Peyer's patch (tissue), 4 donors: ENCODE measurements around the gene LOXHD1. TPM values are rescaled to one million over a fixed set of nuclear protein-coding genes. Genes with fewer than 3 reads are reported as not detected.

Source experiments
- DNase-seq, 3 donors: peaks; one replicate each; pipeline ENCODE4 v3.0.0-alpha.2; 2017 to 2019
- H3K27ac ChIP-seq, 4 donors: fragments of 200-600 bp; sonication (generic); one replicate each; pipeline ENCODE4 v1.5.1; 2016 to 2019
- H3K27me3 ChIP-seq, 2 donors: fragments of 200-600 bp; sonication (generic); one replicate each; pipeline ENCODE4 v1.5.1; 2019
- H3K36me3 ChIP-seq, 3 donors: fragments of 200-600 bp; sonication (generic); one replicate each; pipeline ENCODE4 v1.5.1; 2016 to 2019
- H3K4me1 ChIP-seq, 4 donors: fragments of 200-600 bp; sonication (generic); one replicate each; pipeline ENCODE4 v1.5.1; 2016 to 2019
- H3K4me3 ChIP-seq, 4 donors: fragments of 200-600 bp; sonication (generic); 1 replicate in 3 of 4; 2 replicates in 1 of 4; pipeline ENCODE4 v1.5.1; 2016 to 2019; ENCODE audit warnings: mild to moderate bottlenecking in 1 of 4
- H3K9me3 ChIP-seq, 4 donors: fragments of 200-600 bp; sonication (generic); one replicate each; pipeline ENCODE4 v1.5.1; 2016 to 2019; ENCODE audit warnings: mild to moderate bottlenecking in 1 of 4
- POLR2A ChIP-seq, 2 donors: fragments of 450-650 bp; IDR thresholded peaks; one replicate each; pipeline ENCODE4 v1.5.1; 2017; ENCODE audit warnings: antibody characterized with exemption in 2 of 2, mild to moderate bottlenecking in 2 of 2, moderate library complexity in 2 of 2
- total RNA-seq, 4 donors: library from RNA; depleted of rRNA; stranded (reverse); fragments of >200 nt; gene quantifications; one replicate each; pipeline ENCODE4 v1.1.0, GENCODE V29; 2016
- TF ChIP-seq, protein P1 (sequence below), 6 experiments: fragments of 450-650 bp in 4 of 6; fragments of 200-600 bp in 2 of 6; sonication (generic) in 1 of 6; IDR thresholded peaks; one replicate each; pipeline ENCODE4 v1.5.1; 2017 to 2019; ENCODE audit warnings: antibody characterized with exemption in 6 of 6, mild to moderate bottlenecking in 3 of 6, moderate library complexity in 1 of 6

LOXHD1 gene
- total RNA-seq, 4 donors from 2014 or later: 0.19 to 0.83 TPM; not detected in 2

DNA sequence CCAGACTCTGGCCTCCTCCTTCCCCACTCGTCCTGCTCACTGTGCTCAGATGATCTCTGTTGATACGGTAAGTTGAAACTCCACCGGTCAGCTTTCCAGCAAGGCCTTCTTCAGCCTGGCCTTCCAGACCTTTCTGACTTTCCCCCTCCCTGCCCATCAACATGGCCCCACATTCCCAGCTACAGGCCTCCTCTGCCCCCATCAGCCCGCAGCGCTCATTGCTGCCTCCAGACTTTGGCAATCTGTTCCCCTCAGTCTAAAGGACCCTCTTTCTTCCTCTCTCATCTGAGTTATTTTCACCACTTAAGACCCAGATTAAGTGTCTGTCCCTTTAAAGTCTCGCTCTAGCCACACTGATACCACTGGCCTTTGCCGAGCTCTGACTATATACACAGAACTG is 10.6 kb downstream of the LOXHD1 start:
- TF ChIP-seq, protein P1, sequence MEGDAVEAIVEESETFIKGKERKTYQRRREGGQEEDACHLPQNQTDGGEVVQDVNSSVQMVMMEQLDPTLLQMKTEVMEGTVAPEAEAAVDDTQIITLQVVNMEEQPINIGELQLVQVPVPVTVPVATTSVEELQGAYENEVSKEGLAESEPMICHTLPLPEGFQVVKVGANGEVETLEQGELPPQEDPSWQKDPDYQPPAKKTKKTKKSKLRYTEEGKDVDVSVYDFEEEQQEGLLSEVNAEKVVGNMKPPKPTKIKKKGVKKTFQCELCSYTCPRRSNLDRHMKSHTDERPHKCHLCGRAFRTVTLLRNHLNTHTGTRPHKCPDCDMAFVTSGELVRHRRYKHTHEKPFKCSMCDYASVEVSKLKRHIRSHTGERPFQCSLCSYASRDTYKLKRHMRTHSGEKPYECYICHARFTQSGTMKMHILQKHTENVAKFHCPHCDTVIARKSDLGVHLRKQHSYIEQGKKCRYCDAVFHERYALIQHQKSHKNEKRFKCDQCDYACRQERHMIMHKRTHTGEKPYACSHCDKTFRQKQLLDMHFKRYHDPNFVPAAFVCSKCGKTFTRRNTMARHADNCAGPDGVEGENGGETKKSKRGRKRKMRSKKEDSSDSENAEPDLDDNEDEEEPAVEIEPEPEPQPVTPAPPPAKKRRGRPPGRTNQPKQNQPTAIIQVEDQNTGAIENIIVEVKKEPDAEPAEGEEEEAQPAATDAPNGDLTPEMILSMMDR (IDR thresholded peaks at IDR 0.05): no peak
- TF ChIP-seq POLR2A (IDR thresholded peaks at IDR 0.05): no peak
- DNase-seq: no peak
- no peaks in the 10 kb centered on the region for H3K36me3 ChIP-seq

DNA sequence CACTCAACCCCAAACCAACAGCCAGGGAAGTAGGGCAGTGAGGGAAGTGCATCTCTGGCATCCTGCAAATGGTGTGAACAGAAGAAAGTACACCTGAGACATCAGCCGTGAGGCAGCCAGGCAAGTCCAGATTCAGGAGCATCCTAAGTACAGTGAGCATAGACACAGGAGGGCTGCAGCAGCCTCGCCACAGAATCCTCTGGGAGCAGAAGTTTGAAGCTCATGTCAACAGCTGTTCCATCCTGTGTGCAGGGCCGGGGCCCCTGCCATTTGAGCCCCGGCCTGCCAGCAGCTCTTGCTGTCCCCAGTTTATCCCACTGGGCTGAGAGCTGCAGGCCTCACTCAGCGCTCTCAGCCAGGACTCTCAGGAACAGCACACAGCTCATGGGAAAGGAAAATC is 14.5 kb downstream of the LOXHD1 start:
- Histone ChIP-seq H3K27ac (no peak overlapping the region), H3K4me3 (no peak overlapping the region), H3K27me3 (no peaks in the 10 kb centered on the region), H3K36me3 (no peaks in the 10 kb centered on the region), H3K9me3 (no peaks in the 10 kb centered on the region), H3K4me1 (no peaks in the 10 kb centered on the region)
- no peak for TF ChIP-seq POLR2A (IDR thresholded peaks at IDR 0.05)
- TF ChIP-seq, protein P1 (IDR thresholded peaks at IDR 0.05): no peak
- DNase-seq: no peak

More for the DNA sequence above, 10.6 kb downstream of the LOXHD1 start:
- Histone ChIP-seq H3K27ac (no peak overlapping the region), H3K4me3 (no peak overlapping the region), H3K4me1 (no peaks in the 10 kb centered on the region), H3K27me3 (no peaks in the 10 kb centered on the region), H3K9me3 (no peaks in the 10 kb centered on the region)

DNA sequence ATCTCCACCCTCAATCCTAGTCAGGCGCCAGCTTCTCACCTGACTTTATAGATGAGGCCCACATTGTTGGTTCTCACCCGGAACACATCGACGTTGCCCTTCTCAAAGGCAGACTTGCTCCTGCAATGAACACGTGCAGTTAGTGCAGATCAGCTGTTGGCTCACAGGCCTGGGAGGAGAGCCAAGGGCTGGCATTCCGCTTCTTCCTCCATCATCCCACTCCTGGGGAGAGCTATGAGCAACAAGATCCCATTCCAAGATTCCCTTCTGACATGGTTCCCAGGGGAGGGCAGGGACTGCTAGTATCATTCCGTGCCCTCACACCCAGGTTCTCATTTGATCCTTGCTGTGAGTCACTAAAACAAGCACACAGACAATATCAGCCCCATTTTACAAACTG is 15.1 kb downstream of the LOXHD1 start:
- no peaks in the 10 kb centered on the region for H3K27me3 ChIP-seq

DNA sequence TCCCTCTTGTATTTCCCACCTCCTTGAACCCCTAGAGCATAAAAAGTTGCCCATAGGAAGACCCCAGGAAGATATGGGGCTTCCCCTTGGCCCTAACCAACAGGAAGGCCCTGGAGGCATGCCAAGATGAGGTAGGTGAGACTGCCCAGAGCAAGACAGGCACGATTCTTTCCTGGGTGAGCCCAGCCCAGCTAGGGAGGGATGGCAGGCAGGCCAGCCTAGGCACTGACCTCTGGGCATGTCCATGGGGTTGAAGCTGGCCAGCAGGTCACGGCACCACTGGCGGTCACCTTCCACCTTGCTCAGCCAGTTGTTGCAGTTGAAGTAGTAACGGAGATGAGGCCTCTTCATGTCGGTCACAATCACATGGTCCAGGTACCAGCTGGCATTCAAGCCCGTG is 17.6 kb downstream of the LOXHD1 start:
- TF ChIP-seq, protein P1 (IDR thresholded peaks at IDR 0.05): no peak
- no peak for TF ChIP-seq POLR2A (IDR thresholded peaks at IDR 0.05)
- no peaks in the 10 kb centered on the region for H3K9me3 ChIP-seq
- no peak for DNase-seq
- no peaks in the 10 kb centered on the region for H3K4me1 ChIP-seq
- H3K4me3 ChIP-seq: no peak overlapping the region
- no peaks in the 10 kb centered on the region for H3K27me3 ChIP-seq
- no peak overlapping the region for H3K27ac ChIP-seq
- no peaks in the 10 kb centered on the region for H3K36me3 ChIP-seq

More for the DNA sequence above, 15.1 kb downstream of the LOXHD1 start:
- H3K9me3 ChIP-seq: no peaks in the 10 kb centered on the region
- no peak overlapping the region for H3K4me3 ChIP-seq
- no peak for TF ChIP-seq POLR2A (IDR thresholded peaks at IDR 0.05)
- TF ChIP-seq, protein P1 (IDR thresholded peaks at IDR 0.05): no peak
- no peak overlapping the region for H3K27ac ChIP-seq
- H3K36me3 ChIP-seq: no peaks in the 10 kb centered on the region
- no peaks in the 10 kb centered on the region for H3K4me1 ChIP-seq
- no peak for DNase-seq

DNA sequence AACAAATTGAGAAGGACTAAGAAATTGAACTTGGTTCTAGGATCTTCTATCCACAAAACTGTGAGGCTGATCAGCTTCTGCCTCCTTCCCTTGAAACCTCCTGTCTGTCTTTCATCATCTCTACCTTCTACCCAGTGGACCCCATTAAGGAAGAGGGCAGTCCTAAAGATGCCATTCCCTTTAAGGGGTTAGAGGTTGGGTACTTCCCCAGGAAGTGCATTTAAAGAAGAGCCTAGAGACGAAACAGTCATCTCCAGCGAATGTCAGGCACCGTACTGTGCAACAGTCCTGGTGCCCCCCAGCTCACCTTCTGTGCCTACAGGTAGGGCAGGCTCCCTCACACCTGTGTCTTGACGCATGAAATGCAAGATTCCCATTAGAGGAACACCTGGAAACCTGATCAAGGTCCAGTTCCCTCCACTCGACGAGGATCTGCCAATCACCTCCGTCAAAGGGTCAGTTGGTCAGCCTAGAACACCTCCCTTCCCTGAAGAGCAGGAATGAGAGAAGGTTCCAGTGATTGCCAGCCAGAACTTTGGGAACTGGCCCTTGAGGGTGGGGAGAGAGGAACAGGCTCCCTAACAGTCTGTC is 20.9 kb downstream of the LOXHD1 start:
- Histone ChIP-seq H3K27me3 (no peaks in the 10 kb centered on the region), H3K4me1 (no peaks in the 10 kb centered on the region), H3K9me3 (no peaks in the 10 kb centered on the region), H3K4me3 (no peak overlapping the region), H3K36me3 (no peaks in the 10 kb centered on the region), H3K27ac (no peak overlapping the region)
- no peak for TF ChIP-seq POLR2A (IDR thresholded peaks at IDR 0.05)
- TF ChIP-seq, protein P1 (IDR thresholded peaks at IDR 0.05): no peak
- no peak for DNase-seq
